ENCODE data around the gene MAFG. TPM values are rescaled to one million over a fixed set of nuclear protein-coding genes. Genes with fewer than 3 reads are reported as not detected.

MAFG gene
- total RNA-seq: 10 to 100 TPM in 3 of 4 donors, 1 to 10 TPM in 1; 10.0 to 26.6 (median 23.5) TPM

DNA sequence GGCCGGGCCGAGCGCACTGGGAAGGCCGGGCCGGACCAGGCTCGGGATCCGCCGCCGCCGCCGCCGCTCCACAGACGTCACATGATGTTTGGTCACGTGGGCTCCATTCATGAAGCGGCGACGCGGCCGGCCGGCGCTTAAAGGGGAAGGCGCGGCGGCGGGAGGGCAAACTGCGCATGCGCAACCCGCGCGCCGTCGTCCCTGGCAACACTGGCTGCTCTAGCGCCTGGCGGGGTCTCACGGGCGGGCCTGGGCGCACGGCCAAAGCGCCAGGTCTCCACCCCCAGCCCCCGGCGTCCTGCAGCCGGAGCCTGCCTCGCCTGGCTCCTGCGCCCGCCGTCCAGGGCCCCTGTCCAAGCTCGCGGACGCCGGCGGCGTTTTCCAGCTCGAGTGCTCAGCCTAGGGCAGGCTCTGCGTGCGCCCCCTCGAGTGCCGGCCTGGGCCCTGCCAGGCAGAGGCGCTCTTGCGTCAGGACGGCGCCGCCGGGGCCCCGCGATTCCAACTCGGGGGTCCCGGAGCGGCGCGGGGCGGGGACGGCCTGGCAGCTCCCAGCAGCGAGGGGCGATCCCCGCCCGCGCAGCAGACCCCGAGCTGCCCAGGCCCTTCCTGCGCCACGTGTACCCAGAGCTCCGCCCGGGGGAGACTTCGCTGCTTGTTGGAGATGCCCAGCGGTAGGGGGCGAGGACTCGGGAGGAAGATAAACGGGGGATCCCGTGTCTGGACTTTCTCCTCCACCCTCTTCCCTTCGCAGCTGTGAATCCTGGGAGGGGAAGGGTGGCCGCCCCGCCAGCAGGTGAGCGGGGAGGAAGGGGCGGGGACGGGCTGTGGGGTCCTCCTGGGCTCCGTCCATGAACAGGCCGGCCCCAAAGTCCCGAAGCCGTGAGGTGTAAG is at the start of gene MAFG:
TSS of gene MAFG (minus strand) at position 83 of the 891 bp plus-strand sequence. CDS start 4,550 bp downstream, outside the sequence.
- Histone ChIP-seq H3K36me3 (peaks cover 0 to 2% (median 0%) of the 10 kb centered on the region in 3 donors), H3K27ac (peak within 1 kb of the TSS; percentile 96 to 99 (median 99)), H3K9me3 (no peaks in the 10 kb centered on the region), H3K27me3 (peaks cover 0 to 27% (median 0%) of the 10 kb centered on the region in 4 donors), H3K4me3 (peak within 1 kb of the TSS; percentile 79 to 99 (median 97)), H3K4me1 (peaks cover 44 to 70% (median 49%) of the 10 kb centered on the region in 3 donors)
- DNase-seq: peak; percentile 66
- intact Hi-C loops (cut with DNase I): no loop called here
- TF ChIP-seq, protein P1, sequence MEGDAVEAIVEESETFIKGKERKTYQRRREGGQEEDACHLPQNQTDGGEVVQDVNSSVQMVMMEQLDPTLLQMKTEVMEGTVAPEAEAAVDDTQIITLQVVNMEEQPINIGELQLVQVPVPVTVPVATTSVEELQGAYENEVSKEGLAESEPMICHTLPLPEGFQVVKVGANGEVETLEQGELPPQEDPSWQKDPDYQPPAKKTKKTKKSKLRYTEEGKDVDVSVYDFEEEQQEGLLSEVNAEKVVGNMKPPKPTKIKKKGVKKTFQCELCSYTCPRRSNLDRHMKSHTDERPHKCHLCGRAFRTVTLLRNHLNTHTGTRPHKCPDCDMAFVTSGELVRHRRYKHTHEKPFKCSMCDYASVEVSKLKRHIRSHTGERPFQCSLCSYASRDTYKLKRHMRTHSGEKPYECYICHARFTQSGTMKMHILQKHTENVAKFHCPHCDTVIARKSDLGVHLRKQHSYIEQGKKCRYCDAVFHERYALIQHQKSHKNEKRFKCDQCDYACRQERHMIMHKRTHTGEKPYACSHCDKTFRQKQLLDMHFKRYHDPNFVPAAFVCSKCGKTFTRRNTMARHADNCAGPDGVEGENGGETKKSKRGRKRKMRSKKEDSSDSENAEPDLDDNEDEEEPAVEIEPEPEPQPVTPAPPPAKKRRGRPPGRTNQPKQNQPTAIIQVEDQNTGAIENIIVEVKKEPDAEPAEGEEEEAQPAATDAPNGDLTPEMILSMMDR (IDR thresholded peaks at IDR 0.05): peak in 4 of 6 experiments; percentile 4 to 45 (median 28)
- TF ChIP-seq POLR2A (IDR thresholded peaks at IDR 0.05): peak in 3 of 4 donors; percentile 53 to 77 (median 75)
- WGBS, 2 donors: 0% methylated on average over 1 to 7 of the region's 98 CpGs

GRCh38 chr17:81976332-81977210 is 49.0 kb upstream of the MAFG start:
- 5 to 65% methylated on average over 4 to 6 of the region's 30 CpGs for WGBS, 2 donors

DNA sequence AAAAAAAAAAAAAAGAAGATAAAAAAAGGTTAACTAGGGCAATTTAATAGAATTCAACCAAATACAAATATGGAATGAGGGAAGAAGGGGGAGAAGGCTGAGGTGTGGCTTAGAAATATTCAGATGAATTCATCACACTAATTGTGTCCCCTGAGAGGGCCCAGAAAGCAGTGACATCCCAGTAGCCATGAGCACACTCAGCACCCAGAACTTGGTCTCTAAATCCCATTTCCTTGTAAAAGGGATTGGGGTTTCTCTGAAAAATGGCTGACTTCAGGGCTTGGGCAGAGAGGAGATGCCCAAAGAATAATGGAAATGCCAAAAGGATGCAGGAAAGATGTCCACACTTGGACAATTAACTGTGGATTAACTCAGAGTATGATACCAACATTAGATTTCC is 45.9 kb upstream of the MAFG start:
- intact Hi-C loops (cut with DNase I): no loop called here
- no peak for TF ChIP-seq POLR2A (IDR thresholded peaks at IDR 0.05)
- TF ChIP-seq, protein P1 (IDR thresholded peaks at IDR 0.05): no peak
- Histone ChIP-seq H3K27me3 (peaks cover 0 to 18% (median 0%) of the 10 kb centered on the region in 4 donors), H3K36me3 (no peaks in the 10 kb centered on the region), H3K4me1 (peaks cover 15 to 26% (median 15%) of the 10 kb centered on the region in 3 donors), H3K27ac (no peak overlapping the region), H3K9me3 (peaks cover 0 to 10% (median 0%) of the 10 kb centered on the region in 3 donors), H3K4me3 (no peak overlapping the region)
- DNase-seq: no peak

More at GRCh38 chr17:81976332-81977210, 49.0 kb upstream of the MAFG start:
- no peak for DNase-seq
- peak overlapping the region; percentile 92 to 95 (median 94) for H3K27ac ChIP-seq
- intact Hi-C loops (cut with DNase I): no loop called here
- TF ChIP-seq, protein P1 (IDR thresholded peaks at IDR 0.05): no peak
- no peak for TF ChIP-seq POLR2A (IDR thresholded peaks at IDR 0.05)
- peaks cover 0 to 2% (median 0%) of the 10 kb centered on the region in 4 donors for H3K27me3 ChIP-seq
- H3K4me3 ChIP-seq: peak overlapping the region; percentile 76 to 91 (median 82)
- peaks cover 0 to 10% (median 0%) of the 10 kb centered on the region in 3 donors for H3K9me3 ChIP-seq
- H3K4me1 ChIP-seq: peaks cover 14 to 41% (median 15%) of the 10 kb centered on the region in 3 donors
- peaks cover 0 to 9% (median 0%) of the 10 kb centered on the region in 3 donors for H3K36me3 ChIP-seq

- intact Hi-C loops (cut with DNase I): no loop called here
- Histone ChIP-seq H3K9me3 (peaks cover 0 to 9% (median 0%) of the 10 kb centered on the region in 3 donors), H3K4me1 (peaks cover 22 to 42% (median 24%) of the 10 kb centered on the region in 3 donors), H3K27me3 (peaks cover 0 to 46% (median 0%) of the 10 kb centered on the region in 4 donors), H3K27ac (peak overlapping the region in 1 of 4 donors; percentile 70), H3K36me3 (no peaks in the 10 kb centered on the region), H3K4me3 (no peak overlapping the region)
- WGBS, 2 donors: 81 to 85% methylated on average over 4 to 8 of the region's 12 CpGs
- TF ChIP-seq, protein P1 (IDR thresholded peaks at IDR 0.05): no peak
- no peak for TF ChIP-seq POLR2A (IDR thresholded peaks at IDR 0.05)
- no peak for DNase-seq
Observed at GRCh38 chr17:81968850-81969812, 41.6 kb upstream of the MAFG start.
